H9 (cell line): Measurements from ENCODE around the gene ZNF653. TPM values are rescaled to one million over a fixed set of nuclear protein-coding genes. Genes with fewer than 3 reads are reported as not detected.

Experiments used
- DNase-seq: peaks from one replicate; pipeline ENCODE4 v3.0.0-alpha.2; 2017
- H2AFZ ChIP-seq: one replicate; pipeline ENCODE4 v1.6.1; 2013; ENCODE audit warnings: mild to moderate bottlenecking, low read length, control low read depth, moderate library complexity
- H2AK5ac ChIP-seq: 2 replicates; pipeline ENCODE4 v1.6.1; 2013; ENCODE audit warnings: low read length, control low read depth, mixed read lengths; ENCODE audit not compliant: insufficient read length
- H2BK120ac ChIP-seq: one replicate; pipeline ENCODE4 v1.6.1; 2013; ENCODE audit warnings: low read depth, mild to moderate bottlenecking, low read length, control low read depth, inconsistent platforms; ENCODE audit not compliant: poor library complexity, severe bottlenecking
- H2BK12ac ChIP-seq: 2 replicates; pipeline ENCODE4 v1.6.1; 2013; ENCODE audit warnings: low read length, control low read depth, mixed read lengths, low read depth; ENCODE audit not compliant: insufficient read length
- H2BK15ac ChIP-seq: 2 replicates; pipeline ENCODE4 v1.6.1; 2013; ENCODE audit warnings: low read depth, low read length, control low read depth
- H2BK20ac ChIP-seq: one replicate; pipeline ENCODE4 v1.6.1; 2013; ENCODE audit warnings: low read depth, mild to moderate bottlenecking, low read length, control low read depth, inconsistent platforms; ENCODE audit not compliant: poor library complexity, severe bottlenecking
- H2BK5ac ChIP-seq: 2 replicates; pipeline ENCODE4 v1.6.1; 2013; ENCODE audit warnings: low read length, control low read depth, mixed read lengths; ENCODE audit not compliant: insufficient read length
- H3K14ac ChIP-seq: 2 replicates; pipeline ENCODE4 v1.6.1; 2013; ENCODE audit warnings: low read length, control low read depth; ENCODE audit not compliant: insufficient read depth
- H3K18ac ChIP-seq: 2 replicates; pipeline ENCODE4 v1.6.1; 2013; ENCODE audit warnings: low read depth, mild to moderate bottlenecking, mixed read lengths, low read length, control low read depth; ENCODE audit not compliant: insufficient read length
- H3K23ac ChIP-seq: 2 replicates; pipeline ENCODE4 v1.6.1; 2013; ENCODE audit warnings: low read length, control low read depth, mixed read lengths, low read depth; ENCODE audit not compliant: insufficient read length
- H3K23me2 ChIP-seq: 2 replicates; pipeline ENCODE4 v1.6.1; 2013; ENCODE audit warnings: low read depth, mild to moderate bottlenecking, mixed read lengths, low read length, control low read depth; ENCODE audit not compliant: insufficient read length, poor library complexity, severe bottlenecking
- H3K27ac ChIP-seq: 2 replicates; pipeline ENCODE4 v1.5.1; 2013; ENCODE audit warnings: low read length, control low read depth, mixed read lengths, low read depth; ENCODE audit not compliant: insufficient read length
- H3K27me3 ChIP-seq: 2 replicates; pipeline ENCODE4 v1.6.1; 2013; ENCODE audit warnings: low read length, control low read depth, inconsistent platforms; ENCODE audit not compliant: insufficient read depth
- H3K4ac ChIP-seq: 2 replicates; pipeline ENCODE4 v1.6.1; 2013; ENCODE audit warnings: low read depth, mild to moderate bottlenecking, control low read depth, inconsistent platforms, low read length, moderate library complexity
- H3K4me1 ChIP-seq: 2 replicates; pipeline ENCODE4 v1.6.1; 2013; ENCODE audit warnings: low read length, control low read depth, inconsistent platforms; ENCODE audit not compliant: insufficient read depth
- H3K4me2 ChIP-seq: 2 replicates; pipeline ENCODE4 v1.6.1; 2013; ENCODE audit warnings: low read length, control low read depth, mixed read lengths; ENCODE audit not compliant: insufficient read length, insufficient read depth
- H3K56ac ChIP-seq: 2 replicates; pipeline ENCODE4 v1.6.1; 2013; ENCODE audit warnings: low read depth, mild to moderate bottlenecking, mixed read lengths, low read length, control low read depth; ENCODE audit not compliant: insufficient read length
- H3K79me1 ChIP-seq: 2 replicates; pipeline ENCODE4 v1.6.1; 2013; ENCODE audit warnings: low read depth, mild to moderate bottlenecking, moderate library complexity, low read length, control low read depth, inconsistent platforms; ENCODE audit not compliant: insufficient read depth, poor library complexity, severe bottlenecking
- H3K79me2 ChIP-seq: 2 replicates; pipeline ENCODE4 v1.6.1; 2013; ENCODE audit warnings: low read length, control low read depth, inconsistent platforms; ENCODE audit not compliant: insufficient read depth
- H3K9ac ChIP-seq: 2 replicates; pipeline ENCODE4 v1.6.1; 2013; ENCODE audit warnings: low read length, control low read depth, mixed read lengths; ENCODE audit not compliant: insufficient read length; ENCODE audit errors: extremely low read depth
- H3K9me3 ChIP-seq: one replicate; pipeline ENCODE4 v1.6.1; 2013; ENCODE audit warnings: low read depth, low read length, inconsistent platforms; ENCODE audit not compliant: control insufficient read depth
- H3T11ph ChIP-seq: one replicate; pipeline ENCODE4 v1.6.1; 2013; ENCODE audit warnings: mild to moderate bottlenecking, low read length, control low read depth, inconsistent platforms
- H4K20me1 ChIP-seq: one replicate; pipeline ENCODE4 v1.6.1; 2013; ENCODE audit not compliant: control insufficient read depth, insufficient read length, insufficient read depth
- H4K5ac ChIP-seq: 2 replicates; pipeline ENCODE4 v1.6.1; 2013; ENCODE audit warnings: low read depth, mild to moderate bottlenecking, mixed read lengths, low read length, control low read depth; ENCODE audit not compliant: insufficient read length
- H4K8ac ChIP-seq: replicated peaks from 2 replicates; pipeline ENCODE4 v1.6.1; 2013; ENCODE audit warnings: low read length, control low read depth, mixed read lengths, low read depth; ENCODE audit not compliant: insufficient read length
- H4K91ac ChIP-seq: 2 replicates; pipeline ENCODE4 v1.6.1; 2013; ENCODE audit warnings: low read depth, mild to moderate bottlenecking, moderate library complexity, mixed read lengths, low read length, control low read depth; ENCODE audit not compliant: insufficient read length
- H3K27ac Mint-ChIP-seq, 3 experiments: 2 replicates in 2 of 3; 3 replicates in 1 of 3; pipeline ENCODE4 v1.8.0; 2020 to 2021; ENCODE audit warnings: mixed read lengths in 3 of 3, mild to moderate bottlenecking in 1 of 3, moderate library complexity in 1 of 3
- H3K27me3 Mint-ChIP-seq: 2 replicates; pipeline ENCODE4 v1.8.0; 2021; ENCODE audit warnings: low read depth, mild to moderate bottlenecking, moderate library complexity, mixed read lengths
- H3K36me3 Mint-ChIP-seq, 3 experiments: 2 replicates in 2 of 3; 3 replicates in 1 of 3; pipeline ENCODE4 v1.8.0; 2020 to 2021; ENCODE audit warnings: low read depth in 3 of 3, mixed read lengths in 3 of 3; ENCODE audit not compliant: insufficient read depth in 1 of 3
- H3K4me1 Mint-ChIP-seq, 2 experiments: 2 replicates each; pipeline ENCODE4 v1.8.0; 2020; ENCODE audit warnings: mixed read lengths in 2 of 2
- H3K4me3 Mint-ChIP-seq, 2 experiments: 2 replicates in 1 of 2; 3 replicates in 1 of 2; pipeline ENCODE4 v1.8.0; 2020 to 2021; ENCODE audit warnings: mild to moderate bottlenecking in 2 of 2, mixed read lengths in 2 of 2, moderate library complexity in 1 of 2
- H3K9me3 Mint-ChIP-seq, 2 experiments: 2 replicates in 1 of 2; 3 replicates in 1 of 2; pipeline ENCODE4 v1.8.0; 2020; ENCODE audit warnings: mild to moderate bottlenecking in 2 of 2, mixed read lengths in 2 of 2, moderate library complexity in 1 of 2
- CTCF ChIP-seq: fragments of 200-600 bp; sonication (generic); conservative IDR thresholded peaks from 3 replicates; pipeline ENCODE4 v1.8.0; 2021; ENCODE audit warnings: antibody characterized with exemption, mild to moderate bottlenecking
- WGBS: extraction: QIAGEN DNeasy Blood & Tissue Kit; methylation state at CpG from one replicate; pipeline ENCODE4 v1.1.7; 2013; ENCODE audit warnings: missing lambda C conversion rate, low lambda C conversion rate, mixed read lengths; ENCODE audit not compliant: insufficient read length; ENCODE audit errors: extremely low coverage; 5-methylcytosine and 5-hydroxymethylcytosine counted together
- total RNA-seq: library from RNA; stranded (reverse); gene quantifications from 2 replicates; pipeline ENCODE4 v1.2.1, GENCODE V29; 2021

Gene ZNF653
- total RNA-seq, 1 experiment from 2014 or later = 11.6 TPM

DNA sequence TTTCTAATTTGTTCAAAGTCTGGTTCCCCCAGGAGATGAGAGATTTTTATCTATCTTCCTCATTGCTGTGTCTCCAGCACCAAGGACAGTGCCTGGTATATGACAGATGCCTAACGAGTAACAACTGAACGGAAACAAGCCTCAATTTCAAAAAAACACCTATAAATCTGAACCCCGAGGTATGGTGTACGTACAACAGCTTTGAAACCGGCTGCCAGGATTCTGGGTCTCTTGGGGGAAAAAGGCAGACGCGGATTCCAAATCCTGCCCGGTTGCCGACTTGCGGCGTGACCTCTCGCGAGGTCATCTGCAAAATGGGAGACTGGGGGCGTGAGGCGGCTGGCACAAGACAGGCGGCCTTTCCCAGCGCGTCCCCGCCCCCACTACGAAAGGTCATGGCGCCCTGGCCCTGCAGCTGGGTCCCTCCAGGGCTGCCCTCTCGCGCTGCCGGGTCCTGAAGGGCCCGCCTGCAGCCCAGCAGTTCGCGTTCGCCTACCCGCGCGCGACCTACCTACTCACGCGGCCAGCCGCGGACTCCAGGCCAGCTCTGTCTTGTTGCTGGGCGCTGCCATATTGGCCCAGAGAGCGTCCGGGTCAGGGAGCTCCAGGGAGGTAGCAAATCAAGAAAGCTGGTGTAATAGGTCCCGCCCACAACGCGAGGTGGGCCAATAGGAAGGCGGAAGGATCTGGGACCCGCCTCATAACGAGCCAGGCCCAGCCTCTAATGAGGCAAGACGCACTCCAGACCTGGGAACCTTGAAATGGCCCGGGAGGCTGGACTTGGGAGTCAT is 23.1 kb upstream of the ZNF653 start, which contains the start of gene ECSIT:
Gene ECSIT, minus strand, starts transcription at position 584 of the 791 bp plus-strand sequence. CDS start 9,964 bp downstream, outside the sequence.
- Mint-ChIP-seq H3K4me1 (peaks cover 7 to 13% of the 10 kb centered on the region in 2 experiments), H3K4me3 (peak within 1 kb of the TSS; percentile 83 to 91), H3K27me3 (peaks cover 8% of the 10 kb centered on the region), H3K9me3 (no peaks in the 10 kb centered on the region), H3K27ac (peak within 1 kb of the TSS; percentile 33 to 88 (median 81); a peak in 6 of 7 replicates), H3K36me3 (peaks cover 0 to 4% (median 0%) of the 10 kb centered on the region in 3 experiments; a peak in 1 of 7 replicates)
- no peaks in the 10 kb centered on the region for H3K79me1 ChIP-seq
- no peaks in the 10 kb centered on the region for H4K20me1 ChIP-seq
- H3K27ac ChIP-seq = peak within 1 kb of the TSS; percentile 30
- no peak within 1 kb of the TSS for H3K23ac ChIP-seq
- H3K9me3 ChIP-seq = no peaks in the 10 kb centered on the region
- no peaks in the 10 kb centered on the region for H3K79me2 ChIP-seq
- WGBS = no CpG with 5 or more reads among the region's 47 CpGs
- peaks cover 7% of the 10 kb centered on the region for H3K23me2 ChIP-seq
- no peak within 1 kb of the TSS for H2BK5ac ChIP-seq
- H4K5ac ChIP-seq = no peak within 1 kb of the TSS
- H2BK12ac ChIP-seq = no peak within 1 kb of the TSS
- no peak for TF ChIP-seq CTCF
- H3K4me1 ChIP-seq = no peaks in the 10 kb centered on the region; the same call in 1 of the 2 replicates
- DNase-seq = peak; percentile 99
- no peaks in the 10 kb centered on the region for H3K27me3 ChIP-seq
- no peak within 1 kb of the TSS for H3T11ph ChIP-seq
- peak within 1 kb of the TSS; percentile 97 for H3K14ac ChIP-seq
- peak within 1 kb of the TSS; percentile 83 for H3K9ac ChIP-seq
- peak within 1 kb of the TSS; percentile 86 for H3K4me2 ChIP-seq
- peak within 1 kb of the TSS; percentile 100; the same call in 1 of the 2 replicates for H2BK15ac ChIP-seq
- H3K18ac ChIP-seq = peak within 1 kb of the TSS; percentile 99
- no peak within 1 kb of the TSS for H2AK5ac ChIP-seq
- H4K91ac ChIP-seq = no peak within 1 kb of the TSS
- H2BK20ac ChIP-seq = no peak within 1 kb of the TSS
- no peak within 1 kb of the TSS for H2BK120ac ChIP-seq
- H4K8ac ChIP-seq = no peak within 1 kb of the TSS
- H3K4ac ChIP-seq = no peak within 1 kb of the TSS
- H2AFZ ChIP-seq = peak within 1 kb of the TSS; percentile 95
- H3K56ac ChIP-seq = no peak within 1 kb of the TSS
